Right lobe of liver (tissue), 4 donors: Measurements from ENCODE around the gene TEX44.

ENCODE experiments used
- CTCF ChIP-seq, 4 donors: fragments of 200-600 bp in 3 of 4; fragments of 450-650 bp in 1 of 4; IDR thresholded peaks; one replicate each; pipeline versions ENCODE4 v1.5.1 to v1.8.0; 2016 to 2022; ENCODE audit warnings: antibody characterized with exemption in 4 of 4, mild to moderate bottlenecking in 2 of 4
- POLR2A ChIP-seq: fragments of 450-650 bp; IDR thresholded peaks from one replicate; pipeline ENCODE4 v1.6.1; 2017; ENCODE audit warnings: antibody characterized with exemption, mild to moderate bottlenecking
- donor health status: DM: no; HTN: no; CAD: no.
- donor health status: DM: no; HTN: no; CAD: no.
- donor health status: DM: no; HTN: yes; CAD: no.

DNA sequence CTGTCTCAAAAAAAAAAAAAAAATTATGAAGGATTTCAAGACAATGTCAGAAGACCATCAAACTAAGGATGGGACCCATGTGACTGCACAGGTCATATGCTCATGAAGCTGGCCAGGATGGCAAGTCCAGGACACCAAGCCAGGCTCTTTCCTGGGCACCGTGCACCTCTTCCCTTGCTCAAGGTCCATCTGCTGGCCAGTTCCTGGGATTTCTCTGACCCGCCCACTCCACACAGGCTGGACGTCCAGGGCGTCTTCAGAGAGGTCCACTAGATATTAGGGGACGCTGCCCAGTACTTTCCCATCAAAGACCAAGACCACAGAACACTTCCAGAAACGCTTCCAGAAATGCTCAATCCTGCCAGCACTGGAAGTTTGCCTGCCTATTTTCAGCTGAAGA, 14.3 kb downstream of the TEX44 start:
- no peak for TF ChIP-seq CTCF (IDR thresholded peaks at IDR 0.05)
- TF ChIP-seq POLR2A, result no peak
